CD4-positive, CD25-positive, alpha-beta regulatory T cell (primary cell): ENCODE results near the gene PCA3. TPM values are rescaled to one million over a fixed set of nuclear protein-coding genes. Genes with fewer than 3 reads are reported as not detected.

Experiments used
- ATAC-seq, 2 donors: fragments of 150-1000 bp; cut with Tn5 transposase; one replicate each; pipeline ENCODE4 v1.10.0; 2021; ENCODE audit warnings: low read depth in 2 of 2, moderate number of reproducible peaks in 2 of 2, moderate library complexity in 1 of 2
- DNase-seq, 3 donors: peaks; one replicate each; pipeline versions ENCODE4 v3.0.0 to v3.0.0-alpha.2; 2012 to 2022; ENCODE audit warnings: mixed read lengths in 1 of 3
- H3K27ac ChIP-seq: one replicate; pipeline ENCODE4 v1.7.0; 2013; ENCODE audit warnings: mild to moderate bottlenecking, low read length; ENCODE audit not compliant: insufficient read depth, poor library complexity, severe bottlenecking
- H3K27me3 ChIP-seq: one replicate; pipeline ENCODE4 v1.7.0; 2013; ENCODE audit warnings: low read length; ENCODE audit not compliant: control insufficient read depth, insufficient read depth
- H3K36me3 ChIP-seq: one replicate; pipeline ENCODE4 v1.7.0; 2013; ENCODE audit warnings: mild to moderate bottlenecking, low read length, moderate library complexity; ENCODE audit not compliant: control insufficient read depth, insufficient read depth
- H3K4me1 ChIP-seq: 2 replicates; pipeline ENCODE4 v1.7.0; 2013; ENCODE audit warnings: mild to moderate bottlenecking, low read length; ENCODE audit not compliant: insufficient read depth, control insufficient read depth, poor library complexity, severe bottlenecking
- H3K4me3 ChIP-seq: one replicate; pipeline ENCODE4 v1.7.0; 2013; ENCODE audit warnings: low read depth, mild to moderate bottlenecking, low read length, moderate library complexity
- H3K9me3 ChIP-seq, 2 experiments: 1 replicate in 1 of 2; 2 replicates in 1 of 2; pipeline ENCODE4 v1.7.0; 2013; ENCODE audit warnings: low read length in 2 of 2, mild to moderate bottlenecking in 1 of 2, moderate library complexity in 1 of 2; ENCODE audit not compliant: control insufficient read depth in 2 of 2
- H3K27ac Mint-ChIP-seq, 3 donors: one replicate each; pipeline ENCODE4 v1.8.0; 2020 to 2022; ENCODE audit warnings: mild to moderate bottlenecking in 3 of 3, mixed read lengths in 3 of 3, moderate library complexity in 2 of 3
- H3K27me3 Mint-ChIP-seq: one replicate; pipeline ENCODE4 v1.8.0; 2022; ENCODE audit warnings: mild to moderate bottlenecking, mixed read lengths
- H3K36me3 Mint-ChIP-seq: one replicate; pipeline ENCODE4 v1.8.0; 2020; ENCODE audit warnings: mixed read lengths
- H3K4me1 Mint-ChIP-seq, 4 donors: one replicate each; pipeline ENCODE4 v1.8.0; 2020 to 2022; ENCODE audit warnings: mixed read lengths in 4 of 4, mild to moderate bottlenecking in 1 of 4
- H3K4me3 Mint-ChIP-seq, 4 donors: one replicate each; pipeline ENCODE4 v1.8.0; 2020 to 2022; ENCODE audit warnings: mild to moderate bottlenecking in 4 of 4, mixed read lengths in 4 of 4, moderate library complexity in 3 of 4
- H3K9me3 Mint-ChIP-seq, 7 donors: one replicate each; pipeline ENCODE4 v1.8.0; 2020 to 2022; ENCODE audit warnings: mixed read lengths in 7 of 7, mild to moderate bottlenecking in 3 of 7, moderate library complexity in 2 of 7
- polyA plus RNA-seq, 4 donors: library from polyadenylated mRNA; unstranded; fragments of 300-500 nt; fragmentation: Illumina TruSeq; gene quantifications; one replicate each; pipeline ENCODE4 v1.2.3, GENCODE V29; 2021
- total RNA-seq: library from RNA; stranded (reverse); gene quantifications from one replicate; pipeline ENCODE4 v1.2.3, GENCODE V29; 2022

Gene PCA3
- not detected for total RNA-seq
- polyA plus RNA-seq, result not detected

GRCh38 chr9:76764138-76764537, at the start of gene PCA3:
Gene PCA3, plus strand, starts transcription at chr9:76764438.
- Histone ChIP-seq H3K9me3 (no peaks in the 10 kb centered on the region), H3K27ac (no peak within 1 kb of the TSS), H3K4me1 (no peaks in the 10 kb centered on the region), H3K36me3 (no peaks in the 10 kb centered on the region), H3K27me3 (no peaks in the 10 kb centered on the region), H3K4me3 (no peak within 1 kb of the TSS)
- no peak within 1 kb of the TSS for H3K27ac Mint-ChIP-seq
- H3K36me3 Mint-ChIP-seq, result no peaks in the 10 kb centered on the region
- H3K4me1 Mint-ChIP-seq, result no peaks in the 10 kb centered on the region
- H3K4me3 Mint-ChIP-seq, result no peak within 1 kb of the TSS
- DNase-seq (no peak), ATAC-seq (no peak)
- H3K27me3 Mint-ChIP-seq, result peaks cover 18% of the 10 kb centered on the region
- peaks cover 0 to 2% (median 0%) of the 10 kb centered on the region in 7 donors for H3K9me3 Mint-ChIP-seq

DNA sequence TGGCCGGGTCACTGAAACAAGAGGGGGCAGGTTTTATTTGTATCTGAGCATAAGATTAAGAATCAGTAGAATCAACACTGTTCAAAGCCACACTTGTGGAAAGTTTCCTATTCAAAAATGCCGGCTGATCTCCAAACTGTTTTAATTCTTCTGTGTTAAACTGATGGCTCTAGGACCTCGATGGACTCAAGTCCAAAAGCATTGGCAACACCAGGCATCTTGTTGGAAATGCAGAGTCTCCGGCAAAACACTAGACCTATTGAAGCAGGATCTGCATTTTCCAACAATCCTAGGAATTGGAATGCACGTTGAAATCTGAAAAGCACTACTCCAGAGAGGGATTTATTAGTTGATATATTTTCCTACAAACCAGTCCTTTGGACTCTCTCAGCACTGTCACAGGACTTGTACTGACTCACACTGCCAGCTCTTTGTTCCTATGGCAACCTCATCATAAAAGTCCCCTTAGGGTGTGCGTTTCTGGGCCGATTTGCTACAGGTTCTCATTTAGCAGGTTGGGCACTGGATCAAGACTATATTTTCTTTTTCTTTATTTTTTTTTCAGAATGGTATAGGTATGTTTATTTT, 48.1 kb upstream of the PCA3 start:
- Mint-ChIP-seq H3K9me3 (no peaks in the 10 kb centered on the region), H3K36me3 (no peaks in the 10 kb centered on the region), H3K4me1 (no peaks in the 10 kb centered on the region), H3K27ac (no peak overlapping the region), H3K27me3 (peaks cover 16% of the 10 kb centered on the region), H3K4me3 (no peak overlapping the region)
- Histone ChIP-seq H3K9me3 (no peaks in the 10 kb centered on the region), H3K4me3 (no peak overlapping the region), H3K27me3 (peaks cover 2% of the 10 kb centered on the region), H3K27ac (no peak overlapping the region), H3K4me1 (no peaks in the 10 kb centered on the region), H3K36me3 (no peaks in the 10 kb centered on the region)
- ATAC-seq, result no peak
- DNase-seq, result no peak

- H3K27ac ChIP-seq, result no peak overlapping the region
- H3K4me3 ChIP-seq, result no peak overlapping the region
- no peaks in the 10 kb centered on the region for H3K36me3 ChIP-seq
- no peak for ATAC-seq
- no peaks in the 10 kb centered on the region for H3K9me3 ChIP-seq
- H3K4me3 Mint-ChIP-seq, result no peak overlapping the region
- DNase-seq, result no peak
- H3K27ac Mint-ChIP-seq, result no peak overlapping the region
- H3K9me3 Mint-ChIP-seq, result no peaks in the 10 kb centered on the region
- H3K27me3 Mint-ChIP-seq, result peaks cover 16% of the 10 kb centered on the region
- H3K27me3 ChIP-seq, result peaks cover 2% of the 10 kb centered on the region
- no peaks in the 10 kb centered on the region for H3K4me1 Mint-ChIP-seq
- H3K36me3 Mint-ChIP-seq, result no peaks in the 10 kb centered on the region
- H3K4me1 ChIP-seq, result no peaks in the 10 kb centered on the region
These were observed 47.1 kb upstream of the PCA3 start for GRCh38 chr9:76717176-76717575.

- no peaks in the 10 kb centered on the region for H3K4me1 Mint-ChIP-seq
- no peaks in the 10 kb centered on the region for H3K36me3 ChIP-seq
- H3K4me3 Mint-ChIP-seq, result no peak overlapping the region
- peaks cover 2% of the 10 kb centered on the region for H3K27me3 ChIP-seq
- DNase-seq (no peak), ATAC-seq (no peak)
- no peaks in the 10 kb centered on the region for H3K9me3 Mint-ChIP-seq
- peaks cover 16% of the 10 kb centered on the region for H3K27me3 Mint-ChIP-seq
- no peaks in the 10 kb centered on the region for H3K36me3 Mint-ChIP-seq
- H3K27ac Mint-ChIP-seq, result no peak overlapping the region
- no peaks in the 10 kb centered on the region for H3K4me1 ChIP-seq
- H3K4me3 ChIP-seq, result no peak overlapping the region
- no peak overlapping the region for H3K27ac ChIP-seq
- no peaks in the 10 kb centered on the region for H3K9me3 ChIP-seq
These were observed 46.6 kb upstream of the PCA3 start for GRCh38 chr9:76717613-76718012.

DNA sequence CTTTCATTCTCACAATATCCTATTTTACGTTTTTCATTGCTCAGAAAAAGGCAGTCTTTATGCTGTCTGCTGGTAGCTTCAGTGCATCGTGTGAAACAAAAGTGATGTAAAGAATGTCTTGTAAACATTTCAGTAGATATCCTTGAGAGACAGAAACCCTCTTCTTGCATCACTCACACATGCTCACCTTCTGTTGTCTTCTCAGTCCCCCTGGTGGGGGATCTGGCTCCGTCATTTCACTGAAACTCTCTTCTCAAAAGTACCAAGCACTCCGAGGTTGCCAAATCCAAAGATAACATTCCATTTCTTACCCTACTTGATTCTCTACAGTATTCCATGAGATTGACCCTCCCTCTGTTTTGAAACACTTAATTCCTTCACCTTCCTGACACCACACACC, 46.1 kb upstream of the PCA3 start:
- peaks cover 2% of the 10 kb centered on the region for H3K27me3 ChIP-seq
- Mint-ChIP-seq H3K27me3 (peaks cover 18% of the 10 kb centered on the region), H3K9me3 (no peaks in the 10 kb centered on the region), H3K27ac (no peak overlapping the region), H3K4me1 (no peaks in the 10 kb centered on the region), H3K36me3 (no peaks in the 10 kb centered on the region), H3K4me3 (no peak overlapping the region)
- ATAC-seq (no peak), DNase-seq (no peak)
- no peak overlapping the region for H3K27ac ChIP-seq
- H3K36me3 ChIP-seq, result no peaks in the 10 kb centered on the region
- no peak overlapping the region for H3K4me3 ChIP-seq
- H3K4me1 ChIP-seq, result no peaks in the 10 kb centered on the region
- H3K9me3 ChIP-seq, result no peaks in the 10 kb centered on the region

DNA sequence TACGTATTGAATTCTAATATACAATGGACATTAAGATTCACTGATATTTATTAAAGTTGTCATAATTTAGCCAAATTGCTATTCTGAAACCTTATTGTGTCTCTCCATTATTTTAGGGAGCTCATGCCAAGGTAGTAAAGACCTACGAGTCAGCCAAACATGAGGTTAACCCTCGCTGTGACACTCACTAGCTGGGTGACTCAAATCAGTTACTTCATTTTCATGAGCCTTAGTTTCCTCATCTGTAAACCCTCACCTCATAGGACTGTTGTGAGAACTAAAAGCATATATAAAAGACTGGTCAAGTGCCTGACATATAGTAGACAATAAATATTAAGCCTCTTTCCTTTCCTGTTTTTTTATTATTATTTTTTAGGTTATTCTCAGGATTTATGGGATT, 44.0 kb upstream of the PCA3 start:
- Histone ChIP-seq H3K27ac (no peak overlapping the region), H3K4me3 (no peak overlapping the region), H3K4me1 (no peaks in the 10 kb centered on the region), H3K9me3 (no peaks in the 10 kb centered on the region), H3K27me3 (peaks cover 2% of the 10 kb centered on the region), H3K36me3 (no peaks in the 10 kb centered on the region)
- no peak overlapping the region for H3K27ac Mint-ChIP-seq
- ATAC-seq (no peak), DNase-seq (no peak)
- H3K9me3 Mint-ChIP-seq, result no peaks in the 10 kb centered on the region
- no peaks in the 10 kb centered on the region for H3K4me1 Mint-ChIP-seq
- H3K36me3 Mint-ChIP-seq, result no peaks in the 10 kb centered on the region
- H3K27me3 Mint-ChIP-seq, result peaks cover 29% of the 10 kb centered on the region
- H3K4me3 Mint-ChIP-seq, result no peak overlapping the region

GRCh38 chr9:76725011-76725546, 39.2 kb upstream of the PCA3 start:
- H3K4me3 Mint-ChIP-seq, result no peak overlapping the region
- Histone ChIP-seq H3K36me3 (no peaks in the 10 kb centered on the region), H3K27ac (no peak overlapping the region), H3K27me3 (no peaks in the 10 kb centered on the region), H3K4me1 (no peaks in the 10 kb centered on the region), H3K9me3 (no peaks in the 10 kb centered on the region), H3K4me3 (no peak overlapping the region)
- H3K36me3 Mint-ChIP-seq, result no peaks in the 10 kb centered on the region
- H3K27ac Mint-ChIP-seq, result no peak overlapping the region
- peaks cover 36% of the 10 kb centered on the region for H3K27me3 Mint-ChIP-seq
- DNase-seq, result no peak
- no peaks in the 10 kb centered on the region for H3K4me1 Mint-ChIP-seq
- no peak for ATAC-seq
- H3K9me3 Mint-ChIP-seq, result no peaks in the 10 kb centered on the region

DNA sequence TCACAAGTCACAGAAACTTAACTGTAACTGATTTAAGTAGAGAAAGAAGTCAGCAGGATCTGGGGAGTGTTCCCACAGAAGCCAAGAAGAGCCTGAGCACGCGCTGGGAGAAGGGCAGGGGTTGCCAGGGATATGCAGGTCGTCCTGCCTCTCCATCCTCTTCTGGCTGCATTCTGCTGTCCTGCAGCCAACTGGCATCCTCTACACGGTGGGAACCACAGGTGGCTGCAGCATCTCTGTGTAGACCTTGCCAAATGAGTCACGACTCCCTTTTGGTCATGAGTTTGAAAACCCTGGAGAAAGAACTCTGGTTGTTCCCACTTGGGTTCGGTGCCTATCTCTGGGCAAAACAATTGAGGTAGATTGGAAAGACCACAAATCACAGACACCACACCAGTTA, 38.4 kb upstream of the PCA3 start:
- H3K27ac ChIP-seq, result no peak overlapping the region
- no peak overlapping the region for H3K4me3 ChIP-seq
- no peak for DNase-seq
- H3K27ac Mint-ChIP-seq, result no peak overlapping the region
- H3K4me1 ChIP-seq, result no peaks in the 10 kb centered on the region
- H3K9me3 ChIP-seq, result no peaks in the 10 kb centered on the region
- H3K4me1 Mint-ChIP-seq, result no peaks in the 10 kb centered on the region
- no peaks in the 10 kb centered on the region for H3K36me3 Mint-ChIP-seq
- peaks cover 33% of the 10 kb centered on the region for H3K27me3 Mint-ChIP-seq
- no peak for ATAC-seq
- H3K4me3 Mint-ChIP-seq, result no peak overlapping the region
- no peaks in the 10 kb centered on the region for H3K27me3 ChIP-seq
- no peaks in the 10 kb centered on the region for H3K36me3 ChIP-seq
- no peaks in the 10 kb centered on the region for H3K9me3 Mint-ChIP-seq
